MM.1S (cell line): ENCODE data around the gene BPIFB1.

Experiments
- CTCF ChIP-seq: fragments of 300-600 bp; sonication (generic); IDR thresholded peaks from 2 replicates; pipeline ENCODE4 v1.5.1; 2016; ENCODE audit warnings: antibody characterized with exemption, low read length, mixed read lengths
- EZH2 ChIP-seq: fragments of 300-600 bp; sonication (generic); optimal IDR thresholded peaks from 2 replicates; pipeline ENCODE3; 2017; ENCODE audit warnings: low read depth, mild to moderate bottlenecking, antibody characterized with exemption, low read length, mixed read lengths
- EZH2phosphoT487 ChIP-seq: fragments of 300-600 bp; sonication (generic); IDR thresholded peaks from 2 replicates; pipeline ENCODE4 v1.6.1; 2018; ENCODE audit warnings: antibody characterized with exemption, low read length

GRCh38 chr20:33316343-33316742 lies 33.3 kb downstream of the BPIFB1 start:
- TF ChIP-seq CTCF = no peak
- TF ChIP-seq EZH2 = no peak
- no peak for TF ChIP-seq EZH2phosphoT487
